ENCODE measurements around the gene SMG9. TPM values are rescaled to one million over a fixed set of nuclear protein-coding genes. Genes with fewer than 3 reads are reported as not detected.

The SMG9 gene
- total RNA-seq, 1 donor from 2014 or later = 126 TPM

GRCh38 chr19:43782689-43783231 lies 28.0 kb upstream of the SMG9 start:
- H3K36me3 ChIP-seq = no peaks in the 10 kb centered on the region
- peaks cover 0 to 7% of the 10 kb centered on the region in 2 donors for H3K4me1 ChIP-seq
- H3K4me3 ChIP-seq = no peak overlapping the region
- no peak for DNase-seq (ENCODE audit: low spot score in 2 of 2)
- no peaks in the 10 kb centered on the region for H3K9me3 ChIP-seq
- H3K27ac ChIP-seq = no peak overlapping the region
- intact Hi-C loops (cut with DNase I) = no loop called here
- no peak for TF ChIP-seq CTCF (IDR thresholded peaks at IDR 0.05)
- H3K27me3 ChIP-seq = no peaks in the 10 kb centered on the region

GRCh38 chr19:43782311-43782660 lies 27.5 kb upstream of the SMG9 start:
- no peak for TF ChIP-seq CTCF (IDR thresholded peaks at IDR 0.05)
- Histone ChIP-seq H3K36me3 (no peaks in the 10 kb centered on the region), H3K4me3 (no peak overlapping the region), H3K27me3 (no peaks in the 10 kb centered on the region), H3K27ac (no peak overlapping the region), H3K9me3 (no peaks in the 10 kb centered on the region), H3K4me1 (peaks cover 0 to 7% of the 10 kb centered on the region in 2 donors)
- DNase-seq (ENCODE audit: low spot score in 2 of 2) = no peak
- intact Hi-C loops (cut with DNase I) = no loop called here

GRCh38 chr19:43781630-43782310 lies 27.0 kb upstream of the SMG9 start:
- no peaks in the 10 kb centered on the region for H3K9me3 ChIP-seq
- H3K4me3 ChIP-seq = no peak overlapping the region
- H3K36me3 ChIP-seq = no peaks in the 10 kb centered on the region
- intact Hi-C loops (cut with DNase I) = no loop called here
- no peak for DNase-seq (ENCODE audit: low spot score in 2 of 2)
- H3K27ac ChIP-seq = no peak overlapping the region
- peaks cover 0 to 7% of the 10 kb centered on the region in 2 donors for H3K4me1 ChIP-seq
- TF ChIP-seq CTCF (IDR thresholded peaks at IDR 0.05) = no peak
- H3K27me3 ChIP-seq = no peaks in the 10 kb centered on the region

GRCh38 chr19:43780706-43781525 lies 26.2 kb upstream of the SMG9 start, which contains the start of gene KCNN4:
Gene KCNN4 (minus strand): TSS chr19:43780973. CDS start chr19:43780861, 112 bp downstream.
- no peaks in the 10 kb centered on the region for H3K36me3 ChIP-seq
- H3K4me3 ChIP-seq = peak within 1 kb of the TSS in 1 of 2 donors; percentile 30
- no peak for DNase-seq (ENCODE audit: low spot score in 2 of 2)
- no peaks in the 10 kb centered on the region for H3K9me3 ChIP-seq
- H3K27me3 ChIP-seq = no peaks in the 10 kb centered on the region
- H3K4me1 ChIP-seq = peaks cover 0 to 7% of the 10 kb centered on the region in 2 donors
- no peak for TF ChIP-seq CTCF (IDR thresholded peaks at IDR 0.05)
- intact Hi-C loops (cut with DNase I) = no loop called here
- H3K27ac ChIP-seq = no peak within 1 kb of the TSS

GRCh38 chr19:43779820-43780219 lies 25.1 kb upstream of the SMG9 start:
- Histone ChIP-seq H3K36me3 (no peaks in the 10 kb centered on the region), H3K27ac (no peak overlapping the region), H3K9me3 (no peaks in the 10 kb centered on the region), H3K27me3 (no peaks in the 10 kb centered on the region), H3K4me3 (no peak overlapping the region), H3K4me1 (peaks cover 0 to 3% of the 10 kb centered on the region in 2 donors)
- DNase-seq (ENCODE audit: low spot score in 2 of 2) = no peak
- intact Hi-C loops (cut with DNase I) = no loop called here
- TF ChIP-seq CTCF (IDR thresholded peaks at IDR 0.05) = no peak

All from ascending aorta (tissue), 2 donors.